Medulla oblongata (tissue), 1 donor: ENCODE data around the gene OXER1.
"Not testable (repeated sequence)": the region's sequence is repeated elsewhere in the genome, so short reads cannot be mapped to it uniquely, and the experiment has no call there.

Source experiments
- DNase-seq: peaks from one replicate; pipeline ENCODE4 v3.0.0-alpha.2; 2015; ENCODE audit errors: extremely low spot score

Gene OXER1

DNA sequence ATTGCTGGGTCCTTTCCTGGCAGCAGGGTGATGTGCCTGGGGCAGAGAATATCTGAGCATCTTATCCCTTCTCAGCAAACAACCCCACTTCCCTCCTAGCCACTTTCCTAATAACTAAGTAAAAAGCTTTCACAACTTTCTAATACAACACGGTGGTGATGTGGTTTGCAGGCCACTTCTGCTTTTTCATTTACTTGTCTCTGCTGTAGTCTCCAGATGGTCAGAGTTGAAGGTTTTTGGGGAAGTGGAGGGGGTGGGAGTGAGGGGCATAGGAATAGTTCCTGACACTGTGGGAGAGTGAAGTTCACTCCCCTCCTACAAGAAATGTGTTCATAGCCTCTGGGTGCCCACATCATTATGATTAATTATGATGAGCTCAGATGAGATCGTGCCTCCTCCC, 11.6 kb downstream of the OXER1 start:
- DNase-seq: peak; percentile 80

DNA sequence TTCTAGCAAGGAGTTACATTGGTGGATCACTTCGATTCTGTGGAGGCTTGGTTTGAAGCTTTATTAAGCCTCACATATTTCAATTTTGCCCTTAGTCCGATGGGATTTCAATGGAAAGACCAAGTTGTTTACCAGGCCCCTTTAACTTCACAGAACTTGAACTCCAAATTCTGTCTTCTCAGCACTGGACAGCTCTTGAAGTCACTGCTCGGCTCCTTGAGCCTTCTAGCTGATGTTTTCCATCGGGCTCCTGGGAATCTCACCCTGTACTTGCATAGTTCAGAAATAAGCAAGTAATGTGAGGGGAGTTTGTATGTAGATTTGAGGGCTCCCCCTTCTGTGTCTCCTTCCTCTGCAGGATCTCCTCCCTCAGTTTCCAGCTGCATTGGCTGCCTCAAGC, 15.1 kb downstream of the OXER1 start:
- no peak for DNase-seq

- no peak for DNase-seq
Measured at GRCh38 chr2:42747422-42747821, 16.5 kb downstream of the OXER1 start.

DNA sequence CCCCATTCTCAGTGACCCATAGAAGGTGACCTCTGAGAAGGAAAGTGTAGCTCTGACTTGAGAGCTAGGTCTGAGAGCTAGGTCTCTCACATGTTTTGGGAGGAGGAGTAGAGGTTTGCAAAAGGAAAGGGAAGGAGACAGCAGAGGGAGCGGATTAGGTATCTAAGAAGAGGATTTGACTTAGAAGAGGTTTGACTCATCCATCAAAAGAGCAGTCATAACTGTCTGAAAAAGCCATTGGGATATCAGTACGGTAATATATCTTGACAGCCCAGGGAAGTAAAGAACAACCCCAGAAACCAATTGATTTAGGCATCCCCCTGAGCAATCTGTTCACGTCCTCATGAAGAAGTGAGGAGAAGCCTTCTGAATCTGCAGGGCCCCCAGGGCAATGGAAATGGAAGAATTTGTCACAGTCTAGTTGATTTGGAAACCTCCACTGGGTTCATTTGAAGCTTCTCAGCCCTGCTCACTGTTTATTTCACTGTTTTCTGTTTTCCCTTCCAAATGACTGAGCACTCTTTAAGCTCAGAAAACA, 19.3 kb downstream of the OXER1 start:
- no peak for DNase-seq

- no peak for DNase-seq
Measured at GRCh38 chr2:42743659-42743990, 20.3 kb downstream of the OXER1 start.

DNA sequence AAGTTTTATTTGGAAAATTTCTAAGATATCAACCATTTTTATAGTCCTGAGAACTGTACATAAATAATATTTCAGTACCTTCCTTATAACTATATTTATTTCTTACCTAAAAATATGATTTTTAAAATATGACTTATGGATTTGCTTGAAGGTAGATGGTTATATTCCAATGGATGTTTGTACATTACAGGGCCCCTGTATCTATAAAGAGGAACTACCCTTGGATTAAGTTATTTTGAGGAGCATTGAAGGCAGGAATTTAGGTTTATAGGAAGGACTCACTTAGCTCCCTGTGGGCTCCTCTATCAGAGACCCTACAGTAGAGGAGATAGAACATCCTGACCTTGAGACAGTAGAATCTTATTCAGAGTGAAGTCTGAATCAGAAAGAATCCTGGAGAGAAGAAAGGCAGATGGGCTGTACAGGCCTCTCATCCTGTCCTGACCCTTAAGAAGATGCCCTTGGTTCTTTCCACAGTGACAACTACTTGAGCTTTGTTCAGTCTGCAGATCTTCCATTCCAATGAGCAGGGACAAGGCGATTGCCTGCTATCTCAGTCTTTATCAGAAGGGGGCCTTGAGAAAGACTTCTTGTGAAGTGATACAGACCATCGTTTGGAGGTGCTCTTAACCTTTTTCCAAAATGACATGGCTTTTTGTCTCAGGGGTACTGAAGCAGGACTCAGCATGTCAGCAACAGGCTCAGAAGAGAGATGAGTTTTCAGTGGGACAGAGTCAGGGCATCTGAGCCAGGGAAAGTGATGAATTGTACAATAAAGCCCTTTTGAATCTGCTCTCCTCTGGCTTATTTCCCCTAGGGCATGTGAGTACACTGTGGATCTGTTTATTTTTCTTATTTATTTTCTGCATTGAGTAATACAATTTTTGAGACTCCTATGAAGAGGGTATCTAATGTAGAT, 20.9 kb downstream of the OXER1 start:
- no peak for DNase-seq

- DNase-seq: no peak
Measured at GRCh38 chr2:42741140-42741539, 22.8 kb downstream of the OXER1 start.

GRCh38 chr2:42736598-42737322, 27.2 kb downstream of the OXER1 start:
- no peak for DNase-seq

GRCh38 chr2:42733852-42734251, 30.1 kb downstream of the OXER1 start:
- no peak for DNase-seq

- DNase-seq: not testable (repeated sequence)
Measured at GRCh38 chr2:42731316-42731715, 32.6 kb downstream of the OXER1 start.

DNA sequence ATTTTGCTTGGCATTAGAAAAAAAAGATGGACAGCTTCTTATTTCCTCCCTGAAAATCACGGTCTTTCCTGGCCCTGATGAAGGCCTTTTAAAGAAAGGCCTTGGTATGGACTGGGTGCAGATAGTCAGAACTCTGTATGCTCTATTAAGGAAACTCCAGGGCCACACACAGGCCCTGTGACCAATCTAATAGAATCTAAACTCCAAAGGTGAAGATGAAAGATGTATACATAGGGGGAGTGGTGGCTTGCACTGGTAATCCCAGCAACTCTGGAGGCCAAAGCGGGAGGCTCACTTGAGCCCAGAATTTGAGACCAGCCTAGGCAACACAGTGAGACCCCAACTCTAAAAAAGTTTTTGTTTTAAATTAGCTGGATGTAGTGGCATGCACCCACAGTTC, 37.3 kb downstream of the OXER1 start:
- DNase-seq: no peak

GRCh38 chr2:42725657-42726056, 38.3 kb downstream of the OXER1 start:
- no peak for DNase-seq

DNA sequence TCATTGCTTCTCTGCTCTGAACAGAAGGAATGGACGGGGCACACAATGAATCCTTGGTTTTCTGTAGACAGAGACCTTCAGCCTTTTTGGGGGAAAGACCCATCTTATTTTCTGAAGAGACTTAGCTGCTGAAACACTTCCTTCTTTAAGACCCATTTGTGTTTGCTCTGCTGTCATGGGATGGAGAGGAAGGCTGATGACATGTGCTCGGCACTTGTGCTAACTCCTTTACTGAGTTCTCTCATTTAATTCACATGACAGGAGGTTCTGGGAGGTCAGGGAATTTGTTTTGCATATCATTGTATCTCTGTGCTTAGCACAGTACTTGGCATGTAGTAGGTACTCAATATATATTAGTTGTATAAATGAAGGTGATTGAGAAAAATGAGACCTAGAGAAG, 39.0 kb downstream of the OXER1 start:
- DNase-seq: peak; percentile 50

- DNase-seq: no peak
Measured at GRCh38 chr2:42723465-42723864, 40.5 kb downstream of the OXER1 start.

- DNase-seq: peak; percentile 72
Measured at GRCh38 chr2:42722320-42723190, 41.4 kb downstream of the OXER1 start.

- no peak for DNase-seq
Measured at GRCh38 chr2:42721898-42722297, 42.0 kb downstream of the OXER1 start.

DNA sequence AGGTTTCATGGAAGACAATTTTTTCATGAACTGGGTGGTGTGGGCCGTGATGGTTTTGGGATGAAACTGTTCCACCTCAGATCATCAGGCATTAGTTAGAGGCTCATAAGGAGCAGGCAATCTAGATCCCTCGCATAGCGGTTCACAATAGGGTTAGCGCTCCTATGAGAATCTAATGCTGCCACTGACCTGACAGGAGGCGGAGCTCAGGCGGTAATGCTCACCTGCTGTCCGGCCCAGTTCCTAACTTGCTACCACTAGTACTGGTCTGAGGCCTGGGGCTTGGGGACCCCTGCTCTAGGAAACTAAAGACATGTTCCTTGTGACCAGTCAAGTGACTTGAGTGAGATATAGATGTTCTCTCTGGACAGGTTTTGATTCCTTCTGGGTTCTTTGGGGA, 49.2 kb downstream of the OXER1 start:
- DNase-seq: no peak

DNA sequence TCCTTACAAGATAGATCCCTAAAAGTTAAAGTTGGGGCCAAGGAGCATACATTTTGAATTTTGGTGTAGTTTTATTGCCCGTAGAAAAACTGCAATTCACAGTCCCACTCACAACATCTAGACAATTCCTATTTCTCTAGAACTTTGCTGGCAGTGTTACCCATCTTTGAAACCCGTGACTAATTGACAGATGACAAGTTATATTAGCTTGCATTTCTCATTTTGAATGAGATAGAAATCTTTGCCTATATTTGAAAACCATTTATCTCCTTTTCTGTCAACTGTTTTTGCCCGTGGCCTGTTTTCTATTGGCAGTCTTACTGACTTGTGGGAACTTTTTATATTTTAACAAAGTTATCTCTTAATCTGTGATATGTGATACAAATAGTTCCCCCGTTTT, 50.0 kb downstream of the OXER1 start:
- DNase-seq: no peak

DNA sequence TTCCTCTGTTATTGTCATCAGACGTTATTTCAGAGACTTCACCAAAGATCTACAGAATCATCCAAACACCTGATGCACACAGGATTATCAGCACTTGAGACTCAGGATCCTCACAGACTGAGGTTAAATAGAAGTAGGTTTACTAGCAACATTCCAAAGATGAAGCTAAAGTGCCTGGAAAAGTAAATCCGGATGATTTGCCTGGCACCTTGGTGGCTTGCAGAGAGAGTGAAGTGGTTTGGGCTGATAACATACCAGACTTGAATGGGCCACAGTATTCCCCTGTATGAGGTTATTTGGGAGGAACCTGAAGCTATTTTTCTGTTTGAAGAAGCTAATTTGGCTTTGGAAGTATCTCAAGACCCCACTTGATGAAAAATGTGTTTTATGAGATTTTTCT, 51.0 kb downstream of the OXER1 start:
- no peak for DNase-seq
